Skeletal muscle cell (primary cell): ENCODE data around the gene BAG3.
A peak's percentile ranks its signal among the peaks of the same experiment; 100 is the strongest.
"Not testable (repeated sequence)": the region's sequence is repeated elsewhere in the genome, so short reads cannot be mapped to it uniquely, and the experiment has no call there.

ENCODE experiments used
- DNase-seq: peaks from one replicate; pipeline ENCODE4 v3.0.0-alpha.2; 2010; ENCODE audit warnings: low read depth
- H3K4me3 ChIP-seq: 2 replicates; pipeline ENCODE4 v1.5.1; 2011; ENCODE audit warnings: low read depth, mild to moderate bottlenecking, control low read depth, low read length, moderate library complexity

Gene BAG3

GRCh38 chr10:119662076-119662605 is 11.0 kb downstream of the BAG3 start:
- not testable (repeated sequence) for H3K4me3 ChIP-seq, DNase-seq

- DNase-seq, result no peak
- no peak overlapping the region for H3K4me3 ChIP-seq
Observed at GRCh38 chr10:119663866-119664698, 12.9 kb downstream of the BAG3 start.

GRCh38 chr10:119665901-119666708 is 14.9 kb downstream of the BAG3 start:
- H3K4me3 ChIP-seq, result no peak overlapping the region
- DNase-seq, result no peak

GRCh38 chr10:119666709-119667004 is 15.5 kb downstream of the BAG3 start:
- no peak for DNase-seq
- H3K4me3 ChIP-seq, result no peak overlapping the region

GRCh38 chr10:119667562-119668328 is 16.6 kb downstream of the BAG3 start:
- H3K4me3 ChIP-seq, result no peak overlapping the region
- DNase-seq, result peak; percentile 86

GRCh38 chr10:119668461-119668860 is 17.3 kb downstream of the BAG3 start:
- no peak overlapping the region for H3K4me3 ChIP-seq
- DNase-seq, result no peak

GRCh38 chr10:119669331-119669730 is 18.2 kb downstream of the BAG3 start:
- DNase-seq, result no peak
- no peak overlapping the region for H3K4me3 ChIP-seq

GRCh38 chr10:119669975-119670640 is 18.9 kb downstream of the BAG3 start:
- H3K4me3 ChIP-seq, result no peak overlapping the region
- no peak for DNase-seq

- H3K4me3 ChIP-seq, result no peak overlapping the region
Observed at GRCh38 chr10:119670717-119671116, 19.5 kb downstream of the BAG3 start.

GRCh38 chr10:119671381-119671780 is 20.2 kb downstream of the BAG3 start:
- no peak overlapping the region for H3K4me3 ChIP-seq
- no peak for DNase-seq

More at GRCh38 chr10:119670717-119671116, 19.5 kb downstream of the BAG3 start:
- DNase-seq, result no peak

- no peak for DNase-seq
- no peak overlapping the region for H3K4me3 ChIP-seq
Observed at GRCh38 chr10:119672291-119672690, 21.1 kb downstream of the BAG3 start.

GRCh38 chr10:119673271-119673670 is 22.1 kb downstream of the BAG3 start:
- DNase-seq, result no peak
- H3K4me3 ChIP-seq, result no peak overlapping the region

- no peak for DNase-seq
- H3K4me3 ChIP-seq, result no peak overlapping the region
Observed at GRCh38 chr10:119675483-119676170, 24.4 kb downstream of the BAG3 start.

GRCh38 chr10:119677126-119677525 is 25.9 kb downstream of the BAG3 start:
- DNase-seq, result no peak
- no peak overlapping the region for H3K4me3 ChIP-seq

GRCh38 chr10:119677904-119678755 is 26.9 kb downstream of the BAG3 start:
- no peak overlapping the region for H3K4me3 ChIP-seq
- no peak for DNase-seq

- no peak overlapping the region for H3K4me3 ChIP-seq
- no peak for DNase-seq
Observed at GRCh38 chr10:119679480-119679829, 28.3 kb downstream of the BAG3 start.

GRCh38 chr10:119680050-119680449 is 28.9 kb downstream of the BAG3 start:
- DNase-seq, result no peak
- no peak overlapping the region for H3K4me3 ChIP-seq

- no peak overlapping the region for H3K4me3 ChIP-seq
- DNase-seq, result no peak
Observed at GRCh38 chr10:119680650-119681081, 29.5 kb downstream of the BAG3 start.
